ENCODE data around the gene TNFRSF21.

Gene TNFRSF21

GRCh38 chr6:47283993-47284392, 25.7 kb downstream of the TNFRSF21 start:
- TF ChIP-seq CTCF (conservative IDR thresholded peaks at IDR 0.05; ENCODE audit: low read length) (no peak), EZH2phosphoT487 (IDR thresholded peaks at IDR 0.05; ENCODE audit: borderline replicate concordance) (no peak)
- H2AFZ ChIP-seq (ENCODE audit: low read length), result no peak overlapping the region
- H3K4me1 ChIP-seq (ENCODE audit: insufficient read depth, low read length, poor library complexity, severe bottlenecking), result no peaks in the 10 kb centered on the region
- H3K27me3 ChIP-seq (ENCODE audit: insufficient read depth, low read length, poor library complexity, severe bottlenecking), result no peaks in the 10 kb centered on the region
- H3K36me3 ChIP-seq (ENCODE audit: insufficient read depth, low read length), result peaks cover 44% of the 10 kb centered on the region
- no peak overlapping the region for H3K4me3 ChIP-seq (ENCODE audit: low read length, poor library complexity, severe bottlenecking)
- no peaks in the 10 kb centered on the region for H3K9me3 ChIP-seq (ENCODE audit: insufficient read depth, low read depth, low read length)
- H3K79me2 ChIP-seq (ENCODE audit: insufficient read depth, low read length), result peaks cover 9% of the 10 kb centered on the region
- H3K9ac ChIP-seq (ENCODE audit: low read depth, low read length, poor library complexity, severe bottlenecking), result no peak overlapping the region
- H3K9me2 ChIP-seq (replicated peaks; ENCODE audit: low read depth, low read length), result no peaks in the 10 kb centered on the region
- no peaks in the 10 kb centered on the region for H4K20me1 ChIP-seq (ENCODE audit: insufficient read depth, low read length, poor library complexity, severe bottlenecking)
- H3F3A ChIP-seq (ENCODE audit: low read depth), result no peaks in the 10 kb centered on the region
- no peak overlapping the region for H3K4me2 ChIP-seq (ENCODE audit: low read depth, low read length, poor library complexity, severe bottlenecking)

- H3K9ac ChIP-seq (ENCODE audit: low read depth, low read length, poor library complexity, severe bottlenecking), result no peak overlapping the region
- H3K4me3 ChIP-seq (ENCODE audit: low read length, poor library complexity, severe bottlenecking), result no peak overlapping the region
- no peak overlapping the region for H3K4me2 ChIP-seq (ENCODE audit: low read depth, low read length, poor library complexity, severe bottlenecking)
- no peak overlapping the region for H2AFZ ChIP-seq (ENCODE audit: low read length)
- H4K20me1 ChIP-seq (ENCODE audit: insufficient read depth, low read length, poor library complexity, severe bottlenecking), result no peaks in the 10 kb centered on the region
- no peaks in the 10 kb centered on the region for H3F3A ChIP-seq (ENCODE audit: low read depth)
- peaks cover 38% of the 10 kb centered on the region for H3K36me3 ChIP-seq (ENCODE audit: insufficient read depth, low read length)
- H3K9me3 ChIP-seq (ENCODE audit: insufficient read depth, low read depth, low read length), result no peaks in the 10 kb centered on the region
- H3K27me3 ChIP-seq (ENCODE audit: insufficient read depth, low read length, poor library complexity, severe bottlenecking), result no peaks in the 10 kb centered on the region
- no peak for TF ChIP-seq EZH2phosphoT487 (IDR thresholded peaks at IDR 0.05; ENCODE audit: borderline replicate concordance)
- TF ChIP-seq CTCF (conservative IDR thresholded peaks at IDR 0.05; ENCODE audit: low read length), result no peak
- no peaks in the 10 kb centered on the region for H3K9me2 ChIP-seq (replicated peaks; ENCODE audit: low read depth, low read length)
- H3K79me2 ChIP-seq (ENCODE audit: insufficient read depth, low read length), result peaks cover 4% of the 10 kb centered on the region; the same call in 1 of the 2 replicates
- no peaks in the 10 kb centered on the region for H3K4me1 ChIP-seq (ENCODE audit: insufficient read depth, low read length, poor library complexity, severe bottlenecking)
These were observed 31.2 kb downstream of the TNFRSF21 start for GRCh38 chr6:47278545-47278944.

- no peaks in the 10 kb centered on the region for H3K4me1 ChIP-seq (ENCODE audit: insufficient read depth, low read length, poor library complexity, severe bottlenecking)
- H3K4me3 ChIP-seq (ENCODE audit: low read length, poor library complexity, severe bottlenecking), result no peak overlapping the region
- no peaks in the 10 kb centered on the region for H4K20me1 ChIP-seq (ENCODE audit: insufficient read depth, low read length, poor library complexity, severe bottlenecking)
- no peak overlapping the region for H2AFZ ChIP-seq (ENCODE audit: low read length)
- peaks cover 31% of the 10 kb centered on the region; the same call in 1 of the 2 replicates for H3K36me3 ChIP-seq (ENCODE audit: insufficient read depth, low read length)
- H3K4me2 ChIP-seq (ENCODE audit: low read depth, low read length, poor library complexity, severe bottlenecking), result no peak overlapping the region
- H3K9me3 ChIP-seq (ENCODE audit: insufficient read depth, low read depth, low read length), result no peaks in the 10 kb centered on the region
- peaks cover 6% of the 10 kb centered on the region; the same call in 1 of the 2 replicates for H3K79me2 ChIP-seq (ENCODE audit: insufficient read depth, low read length)
- no peaks in the 10 kb centered on the region for H3K9me2 ChIP-seq (replicated peaks; ENCODE audit: low read depth, low read length)
- no peaks in the 10 kb centered on the region for H3F3A ChIP-seq (ENCODE audit: low read depth)
- TF ChIP-seq EZH2phosphoT487 (IDR thresholded peaks at IDR 0.05; ENCODE audit: borderline replicate concordance), result no peak
- no peak for TF ChIP-seq CTCF (conservative IDR thresholded peaks at IDR 0.05; ENCODE audit: low read length)
- no peak overlapping the region for H3K9ac ChIP-seq (ENCODE audit: low read depth, low read length, poor library complexity, severe bottlenecking)
- H3K27me3 ChIP-seq (ENCODE audit: insufficient read depth, low read length, poor library complexity, severe bottlenecking), result no peaks in the 10 kb centered on the region
These were observed 32.0 kb downstream of the TNFRSF21 start for GRCh38 chr6:47277702-47278101.
